ENCODE data around the gene CBX5. TPM values are rescaled to one million over a fixed set of nuclear protein-coding genes. Genes with fewer than 3 reads are reported as not detected.

CBX5 gene
- total RNA-seq, 3 donors from 2014 or later, result 37.1 to 56.9 (median 50.5) TPM

- intact Hi-C loops (cut with DNase I, micrococcal nuclease), result no loop called here
- TF ChIP-seq CTCF (IDR thresholded peaks at IDR 0.05), result no peak
- ATAC-seq, result no peak
Measured at GRCh38 chr12:54182086-54182485, 97.8 kb downstream of the CBX5 start.

More at GRCh38 chr12:54182086-54182485, 97.8 kb downstream of the CBX5 start:
- Histone ChIP-seq H3K9me3 (no peaks in the 10 kb centered on the region), H3K36me3 (ENCODE audit: low read depth) (no peaks in the 10 kb centered on the region), H3K4me1 (ENCODE audit: low read depth) (no peaks in the 10 kb centered on the region), H3K4me3 (no peak overlapping the region)
- DNase-seq, result no peak

Other genes with a start within 250 kb of the CBX5 start
- not detected for gene HOXC5, start 247.1 kb downstream of the CBX5 start, total RNA-seq
- 1 to 10 TPM in 1 of 3 donors, not detected in 2; 2.3 TPM for gene HOXC4, start 226.3 kb downstream of the CBX5 start, total RNA-seq
- gene SMUG1, start 91.1 kb downstream of the CBX5 start, total RNA-seq, result 10 to 100 TPM; 26.2 to 39.4 (median 28.9) TPM
- 100 to 1,000 TPM; 580 to 894 (median 610) TPM for gene HNRNPA1, start 604 bp upstream of the CBX5 start, total RNA-seq
- gene NFE2, start 20.9 kb upstream of the CBX5 start, total RNA-seq, result under 1 TPM in 2 of 3 donors, not detected in 1; 0.25 to 0.31 TPM
- gene COPZ1, start 45.0 kb upstream of the CBX5 start, total RNA-seq, result 100 to 1,000 TPM in 2 of 3 donors, 10 to 100 TPM in 1; 84.0 to 115 (median 104) TPM
- gene GPR84, start 84.4 kb upstream of the CBX5 start, total RNA-seq, result 1 to 10 TPM in 1 of 3 donors, under 1 TPM in 1, not detected in 1; 0.60 to 1.7 TPM
- gene ZNF385A, start 104.6 kb upstream of the CBX5 start, total RNA-seq, result 10 to 100 TPM in 2 of 3 donors, 1 to 10 TPM in 1; 3.5 to 15.0 (median 10.4) TPM
- gene ITGA5, start 139.1 kb upstream of the CBX5 start, total RNA-seq, result 100 to 1,000 TPM in 1 of 3 donors, 10 to 100 TPM in 1, 1 to 10 TPM in 1; 8.0 to 201 (median 61.8) TPM
- not detected for gene GTSF1, start 193.5 kb upstream of the CBX5 start, total RNA-seq
- gene NCKAP1L, start 217.6 kb upstream of the CBX5 start, total RNA-seq, result 10 to 100 TPM in 2 of 3 donors, 1 to 10 TPM in 1; 7.1 to 21.2 (median 20.1) TPM

Data from mucosa of descending colon (tissue), 3 donors.